Mesothelial cell of epicardium (in vitro differentiated cells): Measurements from ENCODE around the gene FCRL4. TPM values are rescaled to one million over a fixed set of nuclear protein-coding genes. Genes with fewer than 3 reads are reported as not detected.

Experiments used
- DNase-seq, 2 experiments: peaks; one replicate each; pipeline ENCODE4 v3.0.0; 2021; ENCODE audit warnings: low spot score in 2 of 2; ENCODE audit not compliant: unreplicated experiment in 2 of 2
- H3K27ac Mint-ChIP-seq: 2 replicates; pipeline ENCODE4 v1.8.0; 2021; ENCODE audit warnings: mixed read lengths
- H3K27me3 Mint-ChIP-seq: 2 replicates; pipeline ENCODE4 v1.8.0; 2021; ENCODE audit warnings: low read depth, mixed read lengths
- H3K36me3 Mint-ChIP-seq: 2 replicates; pipeline ENCODE4 v1.8.0; 2021; ENCODE audit warnings: mixed read lengths
- H3K4me1 Mint-ChIP-seq: 2 replicates; pipeline ENCODE4 v1.8.0; 2021; ENCODE audit warnings: mixed read lengths
- H3K4me3 Mint-ChIP-seq: 2 replicates; pipeline ENCODE4 v1.8.0; 2021; ENCODE audit warnings: mild to moderate bottlenecking, moderate library complexity, mixed read lengths
- H3K9me3 Mint-ChIP-seq: 2 replicates; pipeline ENCODE4 v1.8.0; 2021; ENCODE audit warnings: mixed read lengths
- CTCF ChIP-seq: fragments of 200-600 bp; sonication (generic); IDR thresholded peaks from one replicate; pipeline ENCODE4 v1.5.0; 2021; ENCODE audit warnings: antibody characterized with exemption; ENCODE audit not compliant: unreplicated experiment
- total RNA-seq: library from RNA; stranded (reverse); gene quantifications from 3 replicates; pipeline ENCODE4 v1.2.1, GENCODE V29; 2021

The FCRL4 gene
- total RNA-seq = 0.18 TPM in 1 of 3 replicates, not detected in the others

DNA sequence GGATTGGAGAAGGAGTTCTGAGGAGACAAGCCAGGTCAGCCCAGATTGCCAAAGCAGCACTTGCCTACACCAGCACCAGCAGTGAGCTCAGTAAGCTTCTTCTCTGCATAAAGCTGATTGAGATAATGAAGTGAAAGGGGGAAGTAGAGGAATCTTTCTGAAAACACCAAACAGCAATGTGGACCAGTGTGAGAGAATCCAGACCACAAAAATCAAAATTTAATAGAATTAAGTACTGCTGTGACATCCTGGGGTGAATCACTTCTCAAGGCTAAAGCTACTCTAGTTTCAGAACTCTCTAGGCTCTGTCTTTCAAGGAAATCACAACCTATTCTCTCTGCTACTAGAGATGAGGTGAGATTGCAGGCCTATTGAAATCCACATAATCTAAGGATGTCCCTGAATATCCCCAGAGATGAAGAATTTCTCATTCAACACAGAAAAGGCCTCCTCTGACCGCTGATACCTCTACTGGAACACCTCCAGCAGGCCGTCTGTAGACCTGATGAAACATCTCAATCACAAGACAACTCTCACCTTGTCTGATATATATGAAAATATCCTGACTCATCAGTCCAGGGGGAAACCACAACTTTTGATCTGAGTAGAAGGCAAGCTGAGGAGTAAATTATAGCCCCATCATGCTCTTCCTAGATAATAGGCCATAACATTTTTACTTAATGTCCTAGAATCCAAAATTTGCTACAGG lies at the start of gene FCRL4:
Gene FCRL4, minus strand, starts transcription at position 127 of the 709 bp plus-strand sequence. CDS start 141 bp downstream, outside the sequence.
- Mint-ChIP-seq H3K4me1 (no peaks in the 10 kb centered on the region), H3K27ac (no peak within 1 kb of the TSS), H3K36me3 (no peaks in the 10 kb centered on the region), H3K4me3 (no peak within 1 kb of the TSS), H3K27me3 (peaks cover 34% of the 10 kb centered on the region), H3K9me3 (no peaks in the 10 kb centered on the region)
- DNase-seq = no peak
- TF ChIP-seq CTCF = no peak

DNA sequence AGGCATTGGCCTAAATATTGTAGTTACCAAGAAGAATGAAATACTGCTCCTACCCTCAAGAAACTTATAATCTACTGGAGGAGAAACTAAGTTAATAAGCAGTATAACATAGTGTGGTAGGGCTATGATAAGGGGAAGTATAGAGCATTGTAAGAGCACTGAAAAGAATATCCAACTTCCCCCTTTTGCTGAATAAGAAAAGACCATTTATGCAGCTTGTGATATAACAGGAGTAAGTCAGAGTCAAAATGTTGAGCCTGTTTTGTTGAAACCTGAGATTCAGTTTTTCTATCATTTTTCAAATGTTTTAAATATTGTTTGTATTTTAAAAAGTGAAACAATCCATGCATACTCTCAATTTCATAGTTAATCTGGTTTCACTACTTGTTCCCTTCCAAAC lies 48.3 kb upstream of the FCRL4 start:
- Mint-ChIP-seq H3K4me3 (no peak overlapping the region), H3K27ac (no peak overlapping the region), H3K9me3 (no peaks in the 10 kb centered on the region), H3K36me3 (no peaks in the 10 kb centered on the region), H3K27me3 (peaks cover 29% of the 10 kb centered on the region), H3K4me1 (no peaks in the 10 kb centered on the region)
- TF ChIP-seq CTCF = no peak
- no peak for DNase-seq

GRCh38 chr1:157641177-157641576 lies 43.3 kb upstream of the FCRL4 start:
- H3K36me3 Mint-ChIP-seq = no peaks in the 10 kb centered on the region
- H3K4me1 Mint-ChIP-seq = no peaks in the 10 kb centered on the region
- DNase-seq = no peak
- peaks cover 38% of the 10 kb centered on the region for H3K27me3 Mint-ChIP-seq
- H3K9me3 Mint-ChIP-seq = no peaks in the 10 kb centered on the region
- TF ChIP-seq CTCF = no peak
- H3K27ac Mint-ChIP-seq = no peak overlapping the region
- no peak overlapping the region for H3K4me3 Mint-ChIP-seq

DNA sequence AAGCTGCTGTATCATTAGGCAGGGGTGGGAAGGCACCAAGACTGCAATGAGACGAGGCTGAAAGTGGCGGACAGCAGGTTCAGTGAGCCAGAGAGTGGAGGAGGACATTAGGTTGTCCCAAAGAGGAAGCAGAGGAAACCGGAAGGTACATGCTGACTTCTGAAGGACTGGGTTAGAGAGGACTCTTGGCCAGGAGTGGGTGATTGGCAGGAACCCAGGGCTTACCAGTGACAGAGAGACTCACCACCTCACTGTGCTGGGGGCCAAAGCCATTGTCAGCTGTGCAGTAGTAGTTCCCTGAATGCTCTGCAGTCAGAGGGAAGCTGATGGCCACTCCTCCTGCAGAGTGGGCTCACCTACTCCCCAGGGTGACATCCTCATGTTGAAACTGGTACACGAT lies 41.9 kb upstream of the FCRL4 start:
- no peak overlapping the region for H3K27ac Mint-ChIP-seq
- no peaks in the 10 kb centered on the region for H3K36me3 Mint-ChIP-seq
- H3K27me3 Mint-ChIP-seq = peaks cover 36% of the 10 kb centered on the region
- no peaks in the 10 kb centered on the region for H3K4me1 Mint-ChIP-seq
- no peak for TF ChIP-seq CTCF
- no peaks in the 10 kb centered on the region for H3K9me3 Mint-ChIP-seq
- DNase-seq = no peak
- no peak overlapping the region for H3K4me3 Mint-ChIP-seq

DNA sequence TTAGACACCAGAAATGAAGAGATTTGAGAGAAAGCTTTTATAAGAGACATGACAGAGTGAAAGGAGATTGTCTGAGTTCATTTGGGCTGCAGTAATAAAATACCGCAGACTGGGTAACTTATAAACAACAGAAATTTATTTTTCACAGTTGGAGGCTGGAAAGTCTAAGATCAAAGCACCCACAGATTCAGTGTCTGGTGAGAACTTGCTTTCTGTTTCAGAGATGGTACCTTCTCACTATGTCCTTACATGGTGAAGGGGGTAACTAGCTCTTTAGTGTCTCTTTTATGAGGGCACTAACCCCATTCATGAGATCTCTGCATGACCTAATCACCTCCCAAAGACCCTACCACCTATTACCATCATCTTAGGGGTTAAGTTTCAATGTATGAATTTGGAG lies 30.9 kb upstream of the FCRL4 start:
- TF ChIP-seq CTCF = no peak
- no peak overlapping the region for H3K4me3 Mint-ChIP-seq
- H3K9me3 Mint-ChIP-seq = no peaks in the 10 kb centered on the region
- peaks cover 46% of the 10 kb centered on the region for H3K27me3 Mint-ChIP-seq
- H3K4me1 Mint-ChIP-seq = no peaks in the 10 kb centered on the region
- H3K36me3 Mint-ChIP-seq = no peaks in the 10 kb centered on the region
- DNase-seq = no peak
- no peak overlapping the region for H3K27ac Mint-ChIP-seq

DNA sequence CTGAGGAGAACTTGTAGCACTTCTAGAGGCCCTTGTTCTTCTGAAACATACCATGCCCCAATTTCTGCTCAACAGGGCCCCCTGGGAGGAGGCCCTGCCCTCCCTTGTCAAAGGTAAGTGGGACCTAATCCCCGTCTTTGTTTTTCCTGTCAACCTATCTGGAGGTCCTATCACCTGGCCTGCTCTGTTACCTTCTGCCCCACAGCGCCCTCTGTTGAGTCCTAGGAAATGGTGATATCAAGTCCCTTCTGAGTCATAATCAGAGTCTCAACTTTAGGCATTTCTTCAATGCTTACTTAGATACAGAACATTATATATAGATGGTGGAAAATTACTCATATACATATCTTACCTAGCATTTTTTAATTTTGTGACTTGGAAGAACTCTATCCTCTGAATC lies 28.2 kb upstream of the FCRL4 start:
- no peaks in the 10 kb centered on the region for H3K9me3 Mint-ChIP-seq
- H3K36me3 Mint-ChIP-seq = no peaks in the 10 kb centered on the region
- DNase-seq = no peak
- H3K27me3 Mint-ChIP-seq = peaks cover 45% of the 10 kb centered on the region
- no peak overlapping the region for H3K27ac Mint-ChIP-seq
- no peaks in the 10 kb centered on the region for H3K4me1 Mint-ChIP-seq
- TF ChIP-seq CTCF = no peak
- no peak overlapping the region for H3K4me3 Mint-ChIP-seq
